ENCODE measurements around the gene ZNF627. TPM values are rescaled to one million over a fixed set of nuclear protein-coding genes. Genes with fewer than 3 reads are reported as not detected.
"Not testable (repeated sequence)": the region's sequence is repeated elsewhere in the genome, so short reads cannot be mapped to it uniquely, and the experiment has no call there.

Gene ZNF627
- total RNA-seq, 1 donor from 2014 or later = 7.1 TPM

- intact Hi-C loops (cut with DNase I) = no loop called here
- H3K36me3 ChIP-seq = peaks cover 0 to 23% of the 10 kb centered on the region in 2 donors
- no peak overlapping the region for H3K4me3 ChIP-seq
- H3K9me3 ChIP-seq = no peaks in the 10 kb centered on the region
- H3K27ac ChIP-seq = no peak overlapping the region
- no peak for TF ChIP-seq POLR2AphosphoS5 (IDR thresholded peaks at IDR 0.05; ENCODE audit: insufficient read depth in 1 of 2, low read depth in 1 of 2)
- TF ChIP-seq CTCF (IDR thresholded peaks at IDR 0.05) = no peak
- no peak for TF ChIP-seq POLR2A (IDR thresholded peaks at IDR 0.05)
- DNase-seq (ENCODE audit: extremely low spot score in 2 of 2) = no peak
- H3K27me3 ChIP-seq = no peaks in the 10 kb centered on the region
- H3K4me1 ChIP-seq = peaks cover 44% of the 10 kb centered on the region
These were observed 40.5 kb upstream of the ZNF627 start for GRCh38 chr19:11556634-11557420.

DNA sequence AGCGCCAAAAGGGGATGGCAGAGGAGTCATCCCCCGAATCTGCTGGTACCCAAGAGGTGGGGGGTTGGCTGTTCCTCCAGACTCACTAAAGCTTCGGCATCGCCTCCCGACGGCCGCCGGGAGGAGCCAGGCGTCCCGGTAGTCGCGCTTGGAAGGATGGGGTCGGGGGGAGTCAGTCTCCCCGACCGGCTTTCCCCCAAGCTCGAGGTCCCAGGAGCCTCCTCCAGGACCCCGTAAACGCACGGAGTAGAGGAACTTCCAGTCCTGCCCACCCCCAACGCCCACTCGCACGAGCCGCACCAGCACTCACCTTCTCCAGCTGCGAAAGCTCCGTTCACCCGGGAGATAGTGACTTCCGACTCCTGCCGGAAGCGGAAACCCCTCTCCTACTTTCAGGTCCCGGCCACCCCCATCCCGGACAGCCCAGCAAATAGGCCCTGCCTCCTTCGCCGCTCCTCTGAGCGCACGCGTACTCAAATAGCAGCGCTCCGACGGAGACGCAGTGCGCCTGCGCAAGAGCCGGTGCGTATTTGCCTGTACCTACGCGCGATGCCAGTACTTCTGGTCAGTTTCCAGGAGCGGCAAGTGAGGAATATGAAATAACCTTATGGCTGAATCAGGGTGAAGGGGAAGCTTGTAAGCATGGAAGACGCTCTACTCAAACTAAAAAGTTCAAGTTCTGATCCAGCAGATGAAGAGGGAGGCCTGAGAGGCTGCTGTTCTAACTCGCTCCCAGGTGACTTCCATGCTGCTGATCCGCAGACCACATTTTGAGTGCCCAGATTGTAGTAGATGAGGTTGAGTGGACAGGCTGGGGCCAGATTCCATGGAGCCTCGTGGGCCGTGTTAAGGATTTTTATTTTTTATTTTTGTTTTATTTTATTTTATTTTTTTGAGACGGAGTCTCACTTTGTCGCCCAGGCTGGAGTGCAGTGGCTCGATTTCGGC lies 38.1 kb upstream of the ZNF627 start, which contains the start of gene ELOF1:
Gene ELOF1, minus strand, starts transcription at position 350 of the 948 bp plus-strand sequence. CDS start 4,883 bp downstream, outside the sequence.
- Histone ChIP-seq H3K27ac (peak within 1 kb of the TSS; percentile 66), H3K4me1 (peaks cover 43% of the 10 kb centered on the region), H3K36me3 (peaks cover 0 to 8% of the 10 kb centered on the region in 2 donors), H3K9me3 (no peaks in the 10 kb centered on the region), H3K27me3 (no peaks in the 10 kb centered on the region), H3K4me3 (peak within 1 kb of the TSS; percentile 58 to 69)
- DNase-seq (ENCODE audit: extremely low spot score in 2 of 2) = peak in 1 of 2 donors; percentile 97
- TF ChIP-seq CTCF (IDR thresholded peaks at IDR 0.05) (no peak), POLR2A (IDR thresholded peaks at IDR 0.05) (peak in 1 of 2 donors; percentile 53), POLR2AphosphoS5 (IDR thresholded peaks at IDR 0.05; ENCODE audit: insufficient read depth in 1 of 2, low read depth in 1 of 2) (peak; percentile 97 to 100)
- intact Hi-C loops (cut with DNase I) = no loop called here

GRCh38 chr19:11560404-11561051 lies 36.8 kb upstream of the ZNF627 start:
- DNase-seq (ENCODE audit: extremely low spot score in 2 of 2) = no peak
- TF ChIP-seq POLR2A (IDR thresholded peaks at IDR 0.05) (no peak), CTCF (IDR thresholded peaks at IDR 0.05) (peak; percentile 19 to 53 (median 38)), POLR2AphosphoS5 (IDR thresholded peaks at IDR 0.05; ENCODE audit: insufficient read depth in 1 of 2, low read depth in 1 of 2) (no peak)
- intact Hi-C loops (cut with DNase I) = no loop called here
- Histone ChIP-seq H3K9me3 (no peaks in the 10 kb centered on the region), H3K4me1 (peaks cover 43% of the 10 kb centered on the region), H3K27me3 (no peaks in the 10 kb centered on the region), H3K27ac (no peak overlapping the region), H3K4me3 (no peak overlapping the region), H3K36me3 (peaks cover 0 to 2% of the 10 kb centered on the region in 2 donors)

GRCh38 chr19:11563532-11563931 lies 33.8 kb upstream of the ZNF627 start:
- Histone ChIP-seq H3K27me3 (no peaks in the 10 kb centered on the region), H3K4me1 (peaks cover 14% of the 10 kb centered on the region), H3K27ac (no peak overlapping the region), H3K4me3 (no peak overlapping the region), H3K9me3 (no peaks in the 10 kb centered on the region), H3K36me3 (no peaks in the 10 kb centered on the region)
- intact Hi-C loops (cut with DNase I) = no loop called here
- no peak for TF ChIP-seq POLR2A (IDR thresholded peaks at IDR 0.05)
- TF ChIP-seq POLR2AphosphoS5 (IDR thresholded peaks at IDR 0.05; ENCODE audit: insufficient read depth in 1 of 2, low read depth in 1 of 2) = no peak
- no peak for DNase-seq (ENCODE audit: extremely low spot score in 2 of 2)

DNA sequence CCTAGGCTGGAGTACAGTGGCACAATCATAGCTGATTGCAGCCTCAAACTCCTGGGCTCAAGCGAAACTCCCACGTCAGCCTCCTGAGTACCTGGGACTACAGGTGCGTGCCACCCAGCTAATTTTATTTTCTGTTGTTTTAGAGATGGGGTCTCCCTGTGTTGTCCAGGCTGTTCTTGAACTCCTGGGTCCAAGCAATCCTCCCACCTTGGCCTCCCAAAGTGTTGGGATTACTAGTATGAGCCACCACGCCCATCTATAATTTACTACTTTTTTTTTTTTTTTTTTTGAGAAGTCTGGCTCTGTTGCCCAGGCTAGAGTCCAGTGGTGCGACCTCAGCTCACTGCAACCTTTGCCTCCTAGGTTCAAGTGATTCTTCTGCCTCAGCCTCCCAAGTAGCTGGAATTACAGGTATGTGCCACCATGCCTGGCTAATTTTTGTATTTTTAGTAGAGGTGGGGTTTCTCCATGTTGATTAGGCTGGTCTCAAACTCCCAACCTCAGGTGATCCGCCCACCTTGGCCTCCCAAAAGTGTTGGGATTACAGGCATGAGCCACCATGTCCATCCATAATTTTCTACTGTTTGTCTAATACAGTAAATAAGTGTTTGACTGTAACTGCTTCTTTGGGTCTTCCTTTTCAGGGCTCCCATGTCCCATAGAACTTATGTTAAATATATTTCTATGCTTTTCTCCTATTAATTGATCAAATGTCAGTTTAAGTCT lies 33.0 kb upstream of the ZNF627 start:
- intact Hi-C loops (cut with DNase I); H3K27me3 ChIP-seq; H3K4me3 ChIP-seq; H3K27ac ChIP-seq; H3K9me3 ChIP-seq; DNase-seq (ENCODE audit: extremely low spot score in 2 of 2); H3K36me3 ChIP-seq: not testable (repeated sequence)
- H3K4me1 ChIP-seq = peaks cover 13% of the 10 kb centered on the region

DNA sequence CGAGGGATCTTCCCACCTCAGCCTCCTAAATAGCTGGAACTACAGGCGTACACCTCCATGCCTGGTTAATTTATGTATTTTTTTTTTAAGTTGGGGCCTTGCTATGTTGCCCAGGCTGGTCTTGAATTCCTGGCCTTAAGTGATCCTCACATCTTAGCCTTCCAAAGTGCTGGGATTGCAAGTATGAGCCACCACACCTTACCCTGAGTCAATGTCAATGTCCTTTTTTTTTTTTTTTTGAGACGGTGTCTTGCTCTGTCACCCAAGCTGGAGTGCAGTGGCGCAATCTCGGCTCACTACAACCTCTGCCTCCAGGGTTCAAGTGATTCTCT lies 31.7 kb upstream of the ZNF627 start:
- H3K36me3 ChIP-seq; DNase-seq (ENCODE audit: extremely low spot score in 2 of 2); intact Hi-C loops (cut with DNase I); H3K9me3 ChIP-seq; H3K4me1 ChIP-seq; H3K27ac ChIP-seq; H3K4me3 ChIP-seq; H3K27me3 ChIP-seq: not testable (repeated sequence)
